NCI-H2107 (cell line): ENCODE data around the gene SMIM3.
"Not testable (repeated sequence)": the region's sequence is repeated elsewhere in the genome, so short reads cannot be mapped to it uniquely, and the experiment has no call there.

ENCODE experiments used
- DNase-seq: peaks from one replicate; lab custom pipeline; 2025; lab: John Stamatoyannopoulos, UW

The SMIM3 gene

DNA sequence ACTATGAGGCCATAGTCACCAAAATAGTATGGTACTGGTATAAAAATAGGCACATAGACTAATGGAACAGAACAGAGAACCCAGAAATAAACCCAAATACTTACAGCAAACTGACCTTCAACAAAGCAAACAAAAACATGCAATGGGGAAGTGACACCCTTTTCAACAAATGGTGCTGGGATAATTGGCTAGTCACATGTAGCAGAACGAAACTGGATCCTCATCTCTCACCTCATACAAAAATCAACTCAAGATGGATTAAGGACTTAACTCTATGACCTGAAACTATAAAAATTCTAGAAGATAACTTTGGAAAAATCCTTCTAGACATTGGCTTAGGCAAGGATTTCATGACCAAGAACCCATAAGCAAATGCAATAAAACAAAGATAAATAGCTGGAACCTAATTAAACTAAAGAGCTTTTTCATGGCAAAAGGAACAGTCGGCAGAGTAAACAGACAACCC is 14.9 kb downstream of the SMIM3 start:
- not testable (repeated sequence) for DNase-seq

DNA sequence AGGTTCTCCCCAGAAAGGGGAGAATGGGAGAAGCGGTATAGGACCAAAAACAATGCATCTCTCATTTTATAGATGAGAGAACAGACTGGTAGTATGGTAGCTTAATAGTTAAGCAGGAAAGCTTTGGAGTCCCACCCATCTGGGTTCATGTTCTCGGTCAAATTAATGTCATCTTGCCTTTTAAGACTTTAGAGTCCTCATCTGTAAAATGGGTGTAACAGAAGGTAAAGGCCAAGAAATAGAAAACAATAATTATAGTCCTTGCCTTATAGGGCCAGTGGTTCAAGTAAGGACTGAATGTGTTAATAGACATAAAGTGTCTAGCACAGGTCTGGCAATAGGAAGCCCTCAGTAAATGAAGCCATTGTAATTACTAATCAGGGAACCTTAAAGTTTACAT is 16.4 kb downstream of the SMIM3 start:
- DNase-seq, result no peak

- no peak for DNase-seq
These were observed 18.8 kb downstream of the SMIM3 start for GRCh38 chr5:150797384-150797783.

DNA sequence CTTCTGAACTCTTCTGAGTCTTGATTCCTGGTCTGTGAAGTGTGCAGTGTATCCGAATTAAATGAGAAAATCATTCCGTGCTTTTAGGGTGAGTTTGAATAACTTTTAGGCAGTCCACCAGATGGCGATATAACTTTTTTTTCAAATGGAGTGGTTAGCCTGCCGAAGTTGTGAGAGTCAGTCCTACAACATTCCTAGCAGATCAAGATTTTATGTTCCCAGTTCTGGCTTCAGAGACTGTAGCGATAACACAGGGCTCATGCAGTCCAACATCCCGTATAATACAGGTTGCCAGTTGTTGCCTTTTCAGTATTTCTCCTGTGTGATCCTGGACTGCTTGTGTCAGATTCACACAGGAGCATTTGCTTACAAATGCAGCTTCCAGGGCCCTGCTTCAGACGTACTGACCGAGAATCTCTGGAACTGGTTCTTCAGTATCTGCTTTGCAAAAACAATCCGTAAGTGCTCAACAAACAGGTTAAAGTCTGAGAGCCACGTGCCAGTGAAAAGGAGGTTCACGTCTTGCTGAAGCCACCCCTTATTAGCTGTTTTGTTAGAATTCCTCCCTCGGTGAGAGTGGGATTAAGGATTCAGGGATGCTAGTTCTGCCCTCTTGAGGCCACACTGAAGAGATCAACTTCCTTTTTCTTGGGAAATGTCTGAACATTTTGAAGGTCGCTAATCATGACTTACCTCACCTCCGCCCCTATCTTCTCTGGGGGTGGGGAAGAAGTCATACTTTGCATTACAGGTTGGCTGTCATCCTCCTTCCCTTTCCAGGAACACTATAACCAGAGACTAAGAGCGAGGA is 22.8 kb downstream of the SMIM3 start:
- DNase-seq, result no peak

- DNase-seq, result no peak
These were observed 25.8 kb downstream of the SMIM3 start for GRCh38 chr5:150804388-150804787.

GRCh38 chr5:150809363-150809762 is 30.8 kb downstream of the SMIM3 start:
- no peak for DNase-seq

GRCh38 chr5:150815010-150815409 is 36.5 kb downstream of the SMIM3 start:
- no peak for DNase-seq

DNA sequence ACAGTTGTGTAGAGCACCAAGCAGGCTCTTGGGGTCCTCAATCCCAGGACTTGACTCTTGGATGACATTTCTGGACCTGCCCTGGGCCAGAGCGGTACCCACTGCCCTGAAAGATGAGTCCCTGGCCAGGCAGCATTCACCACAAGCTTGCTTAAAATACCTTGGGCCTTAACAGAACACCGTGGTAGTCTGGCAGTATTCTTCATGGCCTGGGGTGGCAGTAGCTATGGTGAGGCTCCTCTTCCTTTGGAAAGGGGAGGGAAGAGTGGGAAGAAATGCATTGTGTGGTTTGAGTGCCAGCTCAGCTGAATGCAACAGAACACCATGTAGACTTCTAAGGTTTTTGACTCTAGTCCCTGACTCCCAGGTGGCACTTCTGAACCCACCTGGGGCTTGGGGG is 38.4 kb downstream of the SMIM3 start:
- DNase-seq, result no peak

GRCh38 chr5:150829744-150830143 is 51.2 kb downstream of the SMIM3 start:
- no peak for DNase-seq

DNA sequence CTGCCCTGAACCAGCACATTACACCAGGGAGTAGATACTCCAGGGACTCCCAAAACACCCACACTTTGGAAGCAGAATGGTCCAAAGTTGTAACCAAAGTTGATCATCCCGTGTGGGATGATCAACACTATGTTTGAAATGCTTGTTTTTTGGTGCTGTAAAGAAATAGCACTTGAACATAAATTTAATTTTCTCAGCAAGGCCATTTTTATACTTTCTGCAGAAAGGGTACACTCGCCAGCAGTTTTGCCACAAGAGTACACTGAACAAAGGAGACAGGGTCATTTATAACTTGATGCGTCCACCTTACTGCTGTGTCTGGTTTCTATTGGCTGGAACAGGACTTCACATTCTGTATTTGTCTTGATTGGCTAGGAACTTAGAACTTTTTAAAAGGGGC is 53.3 kb downstream of the SMIM3 start:
- not testable (repeated sequence) for DNase-seq

GRCh38 chr5:150836064-150836463 is 57.5 kb downstream of the SMIM3 start:
- no peak for DNase-seq

DNA sequence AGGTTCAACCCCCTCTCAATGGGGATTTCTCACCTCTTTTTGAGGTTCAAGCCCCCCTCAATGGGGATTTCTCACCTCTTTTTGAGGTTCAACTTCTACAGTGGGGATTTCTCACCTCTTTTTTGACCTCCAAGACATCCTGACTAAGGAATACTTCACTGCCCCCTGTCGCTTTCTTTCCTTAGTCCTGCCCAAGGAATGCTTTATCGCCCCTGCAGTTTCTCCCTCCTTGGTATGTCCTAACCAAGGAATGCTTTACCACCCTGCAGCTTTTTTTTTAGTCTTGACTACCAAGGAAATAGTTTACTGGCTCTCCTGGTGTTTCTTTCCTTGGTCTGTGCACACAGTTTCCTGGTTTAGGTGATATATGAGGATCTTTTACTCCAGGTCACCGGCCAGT is 58.1 kb downstream of the SMIM3 start:
- no peak for DNase-seq

- DNase-seq, result not testable (repeated sequence)
These were observed 66.8 kb downstream of the SMIM3 start for GRCh38 chr5:150845185-150845859.

DNA sequence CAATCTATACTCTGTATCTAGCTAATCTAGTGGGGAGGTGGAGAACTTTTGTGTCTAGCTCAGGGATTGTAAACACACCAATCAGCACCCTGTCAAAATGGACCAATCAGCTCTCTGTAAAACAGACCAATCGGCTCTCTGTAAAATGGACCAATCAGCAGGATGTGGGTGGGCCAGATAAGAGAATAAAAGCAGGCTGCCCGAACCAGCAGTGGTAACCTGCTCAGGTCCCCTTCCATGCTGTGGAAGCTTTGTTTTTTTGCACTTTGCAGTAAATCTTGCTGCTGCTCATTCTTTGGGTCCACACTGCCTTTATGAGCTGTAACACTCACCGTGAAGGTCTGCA is 67.7 kb downstream of the SMIM3 start, which contains the start of gene IRGM:
Gene IRGM, plus strand, starts transcription at position 214 of the 346 bp plus-strand sequence. CDS start 1,603 bp downstream, outside the sequence.
- not testable (repeated sequence) for DNase-seq
